Peyer's patch (tissue), 4 donors: ENCODE data around the gene FRMPD4. TPM values are rescaled to one million over a fixed set of nuclear protein-coding genes. Genes with fewer than 3 reads are reported as not detected.

Source experiments
- DNase-seq, 3 donors: peaks; one replicate each; pipeline ENCODE4 v3.0.0-alpha.2; 2017 to 2019
- H3K27ac ChIP-seq, 4 donors: fragments of 200-600 bp; sonication (generic); one replicate each; pipeline ENCODE4 v1.5.1; 2016 to 2019
- H3K27me3 ChIP-seq, 2 donors: fragments of 200-600 bp; sonication (generic); one replicate each; pipeline ENCODE4 v1.5.1; 2019
- H3K36me3 ChIP-seq, 3 donors: fragments of 200-600 bp; sonication (generic); one replicate each; pipeline ENCODE4 v1.5.1; 2016 to 2019
- H3K4me1 ChIP-seq, 4 donors: fragments of 200-600 bp; sonication (generic); one replicate each; pipeline ENCODE4 v1.5.1; 2016 to 2019
- H3K4me3 ChIP-seq, 4 donors: fragments of 200-600 bp; sonication (generic); 1 replicate in 3 of 4; 2 replicates in 1 of 4; pipeline ENCODE4 v1.5.1; 2016 to 2019; ENCODE audit warnings: mild to moderate bottlenecking in 1 of 4
- H3K9me3 ChIP-seq, 4 donors: fragments of 200-600 bp; sonication (generic); one replicate each; pipeline ENCODE4 v1.5.1; 2016 to 2019; ENCODE audit warnings: mild to moderate bottlenecking in 1 of 4
- CTCF ChIP-seq, 6 experiments: fragments of 450-650 bp in 4 of 6; fragments of 200-600 bp in 2 of 6; sonication (generic) in 1 of 6; IDR thresholded peaks; one replicate each; pipeline ENCODE4 v1.5.1; 2017 to 2019; ENCODE audit warnings: antibody characterized with exemption in 6 of 6, mild to moderate bottlenecking in 3 of 6, moderate library complexity in 1 of 6
- POLR2A ChIP-seq, 2 donors: fragments of 450-650 bp; IDR thresholded peaks; one replicate each; pipeline ENCODE4 v1.5.1; 2017; ENCODE audit warnings: antibody characterized with exemption in 2 of 2, mild to moderate bottlenecking in 2 of 2, moderate library complexity in 2 of 2
- total RNA-seq, 4 donors: library from RNA; depleted of rRNA; stranded (reverse); fragments of >200 nt; gene quantifications; one replicate each; pipeline ENCODE4 v1.1.0, GENCODE V29; 2016

The FRMPD4 gene
- total RNA-seq, 4 donors from 2014 or later: 0.19 TPM; not detected in 3

GRCh38 chrX:12210196-12210815 lies 72.0 kb downstream of the FRMPD4 start:
- no peaks in the 10 kb centered on the region for H3K36me3 ChIP-seq
- no peaks in the 10 kb centered on the region for H3K27me3 ChIP-seq
- H3K4me3 ChIP-seq: no peak overlapping the region
- H3K27ac ChIP-seq: no peak overlapping the region
- TF ChIP-seq POLR2A (IDR thresholded peaks at IDR 0.05) (no peak), CTCF (IDR thresholded peaks at IDR 0.05) (no peak)
- H3K9me3 ChIP-seq: no peaks in the 10 kb centered on the region
- no peaks in the 10 kb centered on the region for H3K4me1 ChIP-seq
- no peak for DNase-seq

- no peak for DNase-seq
- no peaks in the 10 kb centered on the region for H3K36me3 ChIP-seq
- H3K9me3 ChIP-seq: no peaks in the 10 kb centered on the region
- no peaks in the 10 kb centered on the region for H3K4me1 ChIP-seq
- H3K4me3 ChIP-seq: no peak overlapping the region
- TF ChIP-seq POLR2A (IDR thresholded peaks at IDR 0.05) (no peak), CTCF (IDR thresholded peaks at IDR 0.05) (no peak)
- H3K27ac ChIP-seq: no peak overlapping the region
- H3K27me3 ChIP-seq: no peaks in the 10 kb centered on the region
These were observed 72.7 kb downstream of the FRMPD4 start for GRCh38 chrX:12210971-12211370.

- no peaks in the 10 kb centered on the region for H3K36me3 ChIP-seq
- H3K9me3 ChIP-seq: no peaks in the 10 kb centered on the region
- no peak overlapping the region for H3K27ac ChIP-seq
- H3K27me3 ChIP-seq: no peaks in the 10 kb centered on the region
- H3K4me3 ChIP-seq: no peak overlapping the region
- no peak for TF ChIP-seq CTCF (IDR thresholded peaks at IDR 0.05)
- TF ChIP-seq POLR2A (IDR thresholded peaks at IDR 0.05): no peak
- DNase-seq: no peak
- no peaks in the 10 kb centered on the region for H3K4me1 ChIP-seq
These were observed 85.4 kb downstream of the FRMPD4 start for GRCh38 chrX:12223650-12224049.

GRCh38 chrX:12225107-12225506 lies 86.8 kb downstream of the FRMPD4 start:
- Histone ChIP-seq H3K4me1 (no peaks in the 10 kb centered on the region), H3K36me3 (no peaks in the 10 kb centered on the region), H3K9me3 (no peaks in the 10 kb centered on the region), H3K27ac (no peak overlapping the region), H3K27me3 (no peaks in the 10 kb centered on the region), H3K4me3 (no peak overlapping the region)
- TF ChIP-seq CTCF (IDR thresholded peaks at IDR 0.05): no peak
- no peak for TF ChIP-seq POLR2A (IDR thresholded peaks at IDR 0.05)
- DNase-seq: no peak

- H3K4me1 ChIP-seq: no peaks in the 10 kb centered on the region
- no peaks in the 10 kb centered on the region for H3K9me3 ChIP-seq
- H3K4me3 ChIP-seq: no peak overlapping the region
- H3K27me3 ChIP-seq: no peaks in the 10 kb centered on the region
- TF ChIP-seq CTCF (IDR thresholded peaks at IDR 0.05) (no peak), POLR2A (IDR thresholded peaks at IDR 0.05) (no peak)
- no peak overlapping the region for H3K27ac ChIP-seq
- no peak for DNase-seq
- no peaks in the 10 kb centered on the region for H3K36me3 ChIP-seq
These were observed 89.3 kb downstream of the FRMPD4 start for GRCh38 chrX:12227412-12228041.
